HG03575 (cell line): Measurements from ENCODE around the gene MTERF1.
"Not testable (repeated sequence)": the region's sequence is repeated elsewhere in the genome, so short reads cannot be mapped to it uniquely, and the experiment has no call there.

Source experiments
- ATAC-seq: cut with Tn5 transposase; IDR thresholded peaks from one replicate; pipeline ENCODE4 v1.9.1; 2021; ENCODE audit not compliant: unreplicated experiment, insufficient number of reproducible peaks, low FRiP score; ENCODE audit errors: extremely low read depth

The MTERF1 gene, protein sequence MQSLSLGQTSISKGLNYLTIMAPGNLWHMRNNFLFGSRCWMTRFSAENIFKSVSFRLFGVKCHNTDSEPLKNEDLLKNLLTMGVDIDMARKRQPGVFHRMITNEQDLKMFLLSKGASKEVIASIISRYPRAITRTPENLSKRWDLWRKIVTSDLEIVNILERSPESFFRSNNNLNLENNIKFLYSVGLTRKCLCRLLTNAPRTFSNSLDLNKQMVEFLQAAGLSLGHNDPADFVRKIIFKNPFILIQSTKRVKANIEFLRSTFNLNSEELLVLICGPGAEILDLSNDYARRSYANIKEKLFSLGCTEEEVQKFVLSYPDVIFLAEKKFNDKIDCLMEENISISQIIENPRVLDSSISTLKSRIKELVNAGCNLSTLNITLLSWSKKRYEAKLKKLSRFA

DNA sequence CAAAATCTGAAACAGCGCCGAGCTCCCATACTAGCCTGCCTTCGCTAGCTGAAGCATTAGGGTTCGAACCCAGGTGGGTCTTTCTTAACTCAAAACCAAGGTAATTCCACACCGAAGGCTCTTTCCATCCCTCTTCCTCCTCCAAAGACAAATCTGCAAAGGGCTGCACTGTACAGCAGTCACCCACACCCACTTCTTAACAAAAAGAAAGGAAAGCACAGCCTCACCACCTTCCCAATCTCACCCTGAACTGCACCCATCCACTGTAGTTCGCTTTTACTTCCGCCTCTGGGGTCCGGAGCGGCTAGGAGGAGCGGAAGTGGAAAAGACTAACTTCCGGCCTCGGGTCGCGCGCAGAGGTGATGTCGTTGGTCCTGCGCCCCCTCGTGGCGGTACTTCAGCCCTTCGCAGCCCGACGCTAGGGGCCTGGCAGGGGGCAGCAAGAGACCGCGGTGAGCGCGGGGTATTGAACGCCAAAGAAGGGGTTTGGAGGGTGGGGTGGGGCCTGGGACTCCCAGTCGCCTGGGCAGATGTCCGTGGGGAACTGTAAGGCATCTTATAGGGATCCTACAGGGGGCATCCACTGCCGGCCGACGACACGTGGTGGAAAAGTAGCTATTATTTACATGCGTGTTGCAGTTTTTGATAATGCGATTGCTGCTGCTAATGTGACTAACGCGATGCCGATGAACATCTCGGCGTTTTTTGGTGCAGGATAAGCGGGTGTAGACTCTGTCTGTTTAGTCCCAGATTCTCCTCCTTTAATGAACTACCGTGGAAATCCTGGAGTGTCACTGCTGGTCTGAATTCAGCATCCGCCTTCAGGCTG lies at the start of gene MTERF1:
TSS of gene MTERF1 (minus strand) at position 290 of the 829 bp plus-strand sequence. CDS start 619 bp downstream, outside the sequence.
- peak; percentile 89 for ATAC-seq

DNA sequence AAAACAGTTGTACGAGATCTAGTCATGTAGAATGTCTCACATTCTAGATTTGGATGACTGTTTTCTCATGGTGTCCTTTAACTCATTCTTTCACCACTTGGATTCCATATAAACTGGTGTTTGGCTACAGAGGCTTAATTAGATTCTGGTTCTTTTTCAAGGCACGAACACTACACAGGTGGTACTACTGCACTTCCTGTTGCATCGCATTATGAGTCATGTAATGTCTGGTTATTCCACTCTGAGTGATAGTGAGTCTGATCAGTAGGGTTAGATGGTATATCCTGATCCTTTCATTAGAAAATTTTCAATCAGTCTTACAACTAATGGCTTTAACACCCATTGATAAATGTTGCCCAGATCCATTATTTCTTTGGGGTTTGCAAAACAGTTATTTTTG lies 49.0 kb upstream of the MTERF1 start:
- ATAC-seq: no peak

DNA sequence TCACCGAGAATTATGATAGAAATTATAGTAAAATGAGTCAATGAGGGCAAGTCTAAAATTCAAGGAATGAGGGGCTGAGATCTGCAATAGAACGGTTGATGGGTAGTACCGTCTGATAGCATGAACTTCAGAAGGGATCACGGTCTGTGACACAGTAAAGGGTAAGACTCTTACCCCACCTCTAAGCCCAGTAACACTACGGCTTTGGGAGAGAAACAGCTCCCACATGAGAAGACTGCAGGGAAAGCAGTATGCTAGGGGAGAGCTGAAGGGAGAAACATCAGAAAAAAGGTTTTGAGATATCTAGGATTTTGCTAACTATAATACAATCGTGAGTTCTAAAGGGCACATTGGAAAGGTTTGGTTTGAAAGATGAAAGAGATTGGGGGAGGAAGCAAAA lies 47.4 kb upstream of the MTERF1 start:
- ATAC-seq: no peak

DNA sequence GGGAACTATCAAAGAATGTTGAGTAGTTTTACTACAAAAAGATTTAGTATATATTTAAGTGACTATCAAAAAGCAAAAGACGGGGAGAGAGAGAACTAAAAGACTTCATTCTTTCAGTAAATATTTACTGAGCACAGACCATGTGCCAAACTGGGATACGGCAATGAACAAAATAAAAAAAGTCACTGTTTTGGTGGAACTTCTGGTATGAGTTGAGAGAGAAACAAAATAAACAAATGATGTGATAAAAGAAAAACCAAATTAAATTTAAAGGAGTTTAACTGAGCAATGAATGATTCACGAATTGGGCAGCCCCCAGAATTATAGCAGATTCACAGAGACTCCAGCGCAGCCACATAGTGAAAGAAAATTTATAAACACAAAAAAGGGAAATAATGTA lies 42.4 kb upstream of the MTERF1 start:
- ATAC-seq: no peak

DNA sequence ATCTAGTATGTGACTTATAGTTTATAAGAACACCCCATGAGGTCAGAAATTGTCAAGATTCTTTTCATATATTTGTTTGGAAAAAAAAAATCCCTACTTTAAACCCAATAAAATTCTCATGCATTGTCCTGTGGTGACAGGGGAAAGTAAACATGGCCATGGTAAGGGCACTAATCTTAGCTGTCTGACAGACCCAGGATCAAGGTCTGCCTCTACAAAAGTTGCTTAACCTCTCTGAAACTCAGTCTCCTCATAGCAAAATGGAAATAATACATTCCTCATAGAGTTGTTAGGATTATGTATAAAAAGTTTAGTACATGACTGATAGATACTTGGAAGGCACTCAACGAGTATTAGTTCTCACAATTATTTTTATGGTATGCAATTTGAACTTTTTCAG lies 37.9 kb upstream of the MTERF1 start:
- no peak for ATAC-seq

DNA sequence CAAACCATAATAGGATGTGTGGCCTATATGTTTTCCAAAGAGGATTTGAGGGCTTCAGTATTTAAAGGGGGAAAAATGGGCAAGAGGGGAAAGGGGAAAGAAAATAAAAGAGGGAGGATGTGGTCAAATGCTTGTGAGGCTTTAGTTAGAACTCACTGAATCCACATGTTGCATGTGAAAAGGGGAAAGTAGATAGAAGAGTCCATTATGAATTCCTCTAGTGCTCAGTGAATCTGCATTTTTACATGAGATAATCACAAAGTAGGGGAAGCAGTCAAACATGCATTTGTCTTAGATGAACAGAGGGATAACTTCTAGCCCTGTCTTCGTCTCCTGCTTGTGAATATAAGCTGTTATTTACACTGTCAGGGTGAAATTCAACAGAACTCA lies 35.5 kb upstream of the MTERF1 start:
- no peak for ATAC-seq

DNA sequence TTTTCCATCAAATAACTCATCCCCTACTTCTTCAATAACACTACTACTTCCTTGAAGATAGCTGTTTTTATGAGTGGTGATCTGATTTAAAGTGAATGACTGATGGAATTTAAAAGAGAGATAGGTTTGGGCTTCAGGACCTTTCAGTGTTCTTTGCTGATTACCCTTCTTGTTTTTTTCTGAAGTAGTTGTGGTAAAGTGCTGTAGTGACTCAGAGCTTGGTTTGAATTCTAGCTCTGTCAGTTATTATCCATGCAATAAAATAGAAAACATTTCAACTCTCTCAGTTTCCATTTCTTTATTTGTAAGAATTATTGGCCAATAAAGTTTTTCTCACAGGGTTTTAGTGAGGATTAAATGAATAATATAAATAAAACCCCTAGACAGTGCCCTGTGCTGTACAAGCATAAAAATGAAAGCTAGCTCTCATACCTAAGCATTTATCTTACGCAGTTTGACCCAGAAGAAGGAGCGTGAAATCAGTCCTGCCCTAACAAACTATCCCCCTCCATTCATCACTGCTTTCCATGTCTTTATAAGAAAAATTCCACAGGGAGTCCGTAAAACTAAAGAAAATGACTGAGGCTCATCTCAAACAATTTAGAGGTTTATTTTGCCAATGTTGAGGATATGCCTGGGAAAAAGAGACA lies 35.0 kb upstream of the MTERF1 start:
- ATAC-seq: no peak

DNA sequence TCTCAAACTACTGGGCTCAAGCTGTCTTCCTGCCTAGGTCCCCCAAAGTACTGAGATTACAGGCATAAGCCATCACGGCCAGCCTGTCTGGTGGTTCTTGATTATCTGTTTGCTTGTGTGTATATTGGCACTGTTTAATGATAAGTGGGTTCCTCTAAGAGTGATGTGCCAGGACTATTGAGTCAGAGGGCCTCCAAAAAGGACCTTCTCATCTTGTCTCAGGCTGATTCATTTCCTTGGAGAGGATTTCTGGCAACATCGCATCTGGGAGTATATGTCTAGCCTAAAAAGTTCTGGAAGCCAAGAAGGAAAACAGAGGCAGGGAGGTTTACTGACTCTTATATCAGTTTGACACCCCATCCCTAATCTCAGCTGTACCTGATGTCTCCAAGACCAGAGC lies 33.1 kb upstream of the MTERF1 start:
- no peak for ATAC-seq

DNA sequence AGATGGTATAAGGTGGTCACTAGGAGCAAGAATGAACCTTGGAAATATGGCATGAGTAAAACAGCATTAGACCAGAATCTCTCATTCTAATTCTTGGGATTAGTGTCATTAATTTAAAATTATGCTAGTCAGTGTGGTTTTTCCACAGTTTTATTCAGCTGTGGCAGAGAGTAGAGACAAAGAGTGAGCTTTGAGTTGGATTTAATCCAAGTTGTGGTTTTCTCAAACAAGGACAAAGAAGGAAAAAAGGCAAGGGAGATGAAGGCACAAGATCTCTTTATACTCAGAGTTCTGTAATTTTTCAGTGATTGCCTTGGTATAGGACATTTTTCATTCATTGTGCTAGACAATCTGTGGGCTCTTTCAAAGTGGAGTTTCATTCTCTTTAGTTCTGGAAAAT lies 32.0 kb upstream of the MTERF1 start:
- no peak for ATAC-seq

DNA sequence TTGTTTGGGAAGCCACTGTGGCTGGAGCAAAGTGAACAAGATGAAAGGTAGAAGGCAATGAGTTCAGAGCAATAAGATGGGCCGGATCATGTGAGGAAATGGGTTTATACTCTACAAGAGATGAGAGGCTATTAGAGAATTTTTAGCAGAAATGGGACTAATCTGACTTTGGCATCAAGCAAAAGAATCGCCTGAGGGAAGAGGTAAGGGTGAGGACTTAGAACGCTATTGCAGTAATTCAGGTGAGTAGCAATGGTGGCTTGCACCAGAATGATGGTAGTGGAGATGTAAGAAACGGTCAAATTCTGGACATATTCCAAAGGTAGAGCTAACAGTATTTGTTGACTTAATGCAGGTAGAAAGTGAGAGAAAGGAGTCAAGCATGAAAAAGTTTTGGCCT lies 30.6 kb upstream of the MTERF1 start:
- no peak for ATAC-seq

DNA sequence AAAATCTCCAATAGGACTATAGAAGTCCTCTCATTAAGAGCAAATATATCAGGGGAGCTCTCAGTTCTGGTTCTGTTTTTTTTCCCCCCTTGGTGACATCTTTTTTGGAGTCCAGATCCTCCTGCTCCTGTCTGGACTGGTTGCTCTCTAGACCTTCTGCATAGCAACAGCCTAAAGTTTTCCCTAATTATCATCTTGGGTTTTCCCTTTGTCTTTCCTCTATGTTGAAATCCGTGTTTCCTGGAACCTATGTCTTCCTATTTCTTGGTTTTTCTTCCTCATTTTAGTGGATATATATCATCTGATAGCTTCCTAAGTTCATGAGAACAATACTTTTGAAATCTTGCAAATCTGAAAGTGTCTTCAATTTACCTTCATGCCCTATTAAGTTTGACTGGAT lies 29.7 kb upstream of the MTERF1 start:
- no peak for ATAC-seq

DNA sequence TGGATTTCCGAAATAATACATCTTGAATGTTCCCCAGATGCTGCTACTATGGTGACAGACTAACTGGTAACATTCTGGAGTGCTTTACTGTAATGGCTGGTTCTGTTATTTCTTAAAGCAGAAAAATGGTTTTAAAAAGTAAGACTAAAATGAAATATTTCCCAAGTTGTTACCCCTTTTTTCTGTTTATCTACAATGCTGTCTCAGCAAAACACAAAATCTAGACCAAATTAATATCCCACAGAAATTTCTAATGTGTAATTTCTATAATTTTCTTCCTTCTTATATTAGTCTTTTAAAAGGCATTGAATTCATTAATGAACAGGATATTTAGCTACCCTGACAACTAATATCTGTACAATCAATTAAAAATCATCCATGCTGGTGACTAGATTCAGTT lies 19.1 kb upstream of the MTERF1 start:
- no peak for ATAC-seq

DNA sequence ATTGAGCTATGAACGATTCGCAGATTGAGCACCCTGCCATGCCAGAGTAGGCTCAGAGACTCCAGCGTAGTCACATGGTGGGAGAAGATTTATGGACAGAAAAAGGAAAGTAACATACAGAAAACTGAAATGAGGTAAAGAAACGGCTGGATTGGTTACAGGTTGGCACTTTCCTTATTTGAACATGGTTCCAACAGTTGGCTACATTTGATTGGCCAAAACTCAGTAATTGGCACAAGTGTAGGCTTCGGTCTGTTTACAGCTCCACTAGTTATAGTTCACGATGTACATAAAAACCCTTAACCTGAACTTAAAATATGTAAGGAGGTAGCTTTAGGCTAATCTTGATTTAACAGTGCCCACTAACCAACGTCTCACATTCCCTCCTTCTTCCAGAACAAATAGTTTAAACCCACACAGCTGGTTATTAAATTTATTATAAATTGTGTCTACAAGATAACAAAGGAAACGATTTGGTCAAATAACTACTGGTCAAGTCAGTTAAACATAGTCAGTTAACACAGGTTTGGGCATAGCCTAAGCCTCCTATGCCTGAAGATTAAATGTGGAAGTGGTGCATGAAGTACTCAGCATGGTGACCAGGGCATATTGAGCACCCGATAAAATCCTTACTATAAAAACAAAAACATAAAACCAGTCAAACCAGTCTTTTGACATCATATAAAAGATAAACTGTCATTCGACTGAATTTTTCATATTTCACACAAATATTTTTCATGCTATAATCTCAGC lies 17.9 kb upstream of the MTERF1 start:
- no peak for ATAC-seq

DNA sequence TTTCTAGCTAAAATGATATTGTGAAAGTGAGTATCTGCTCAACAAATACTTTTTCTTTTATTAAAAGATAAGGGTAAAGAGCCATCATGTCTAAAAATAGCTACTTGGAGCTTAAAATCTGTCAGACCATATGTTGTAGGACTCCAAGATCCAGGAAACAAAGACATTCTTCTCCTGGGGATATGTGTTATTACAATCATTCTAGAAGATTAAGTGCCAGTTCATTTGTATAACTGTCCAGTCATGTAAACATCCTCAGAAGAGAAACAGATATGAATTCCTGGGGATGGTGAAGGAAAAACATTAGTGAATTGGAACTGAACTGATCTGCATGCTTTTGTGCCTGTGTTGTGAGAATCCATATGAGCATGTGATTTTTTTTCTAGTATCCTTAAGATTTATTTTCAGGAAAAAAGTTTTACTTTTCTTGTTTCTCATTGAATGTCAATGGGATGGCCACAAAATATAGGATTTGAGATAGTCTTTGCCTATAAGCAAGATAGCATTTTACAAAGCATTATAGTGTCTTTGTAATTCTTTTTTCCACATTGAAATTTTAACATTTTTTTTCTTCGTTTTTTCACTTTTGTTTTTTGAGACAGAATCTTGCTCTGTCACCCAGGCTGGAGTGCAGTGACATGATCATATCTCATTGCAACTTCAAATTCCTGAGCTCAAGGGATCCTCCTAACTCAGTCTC lies 14.4 kb upstream of the MTERF1 start:
- no peak for ATAC-seq

DNA sequence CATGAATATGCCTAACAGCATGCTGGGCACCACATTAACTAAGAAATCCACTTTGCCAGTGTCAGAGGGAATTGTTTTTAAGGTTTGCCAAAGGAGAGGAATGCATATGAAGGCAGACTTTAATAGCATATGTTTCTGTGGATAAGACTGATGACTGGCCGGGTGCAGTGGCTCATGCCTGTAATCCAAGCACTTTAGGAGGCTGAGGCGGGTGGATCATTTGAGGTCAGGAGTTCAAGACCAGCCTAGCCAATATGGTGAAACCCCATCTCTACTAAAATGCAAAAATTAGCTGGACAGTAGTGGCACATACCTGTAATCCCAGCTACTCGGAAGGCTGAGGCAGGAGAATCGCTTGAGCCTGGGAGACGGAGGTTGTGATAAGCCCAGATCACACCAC lies 13.2 kb upstream of the MTERF1 start:
- not testable (repeated sequence) for ATAC-seq

DNA sequence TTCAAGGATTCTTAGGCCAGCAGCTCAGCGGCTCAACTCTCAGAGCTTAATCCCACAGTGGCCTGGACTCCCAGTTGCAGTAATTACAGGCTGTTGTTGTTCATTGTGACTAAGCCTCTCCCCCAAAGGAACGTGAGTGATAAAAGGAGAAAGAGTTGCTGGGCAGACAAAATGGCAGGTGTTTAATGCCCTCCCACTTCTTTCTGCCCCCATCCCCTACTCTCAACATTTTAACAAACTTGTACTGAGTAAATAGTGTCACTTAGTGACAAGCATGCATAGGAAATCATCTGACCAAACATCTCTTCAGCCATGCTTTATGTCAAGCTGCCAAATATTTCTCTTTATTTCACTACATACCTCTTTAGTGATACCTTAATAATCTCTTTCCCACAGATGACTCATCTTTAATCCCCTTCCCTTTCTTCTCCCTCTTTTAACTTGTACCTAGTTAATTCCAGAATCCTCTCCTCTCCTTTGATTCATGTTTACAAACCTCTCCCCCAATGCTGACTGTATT lies 12.4 kb upstream of the MTERF1 start:
- no peak for ATAC-seq

DNA sequence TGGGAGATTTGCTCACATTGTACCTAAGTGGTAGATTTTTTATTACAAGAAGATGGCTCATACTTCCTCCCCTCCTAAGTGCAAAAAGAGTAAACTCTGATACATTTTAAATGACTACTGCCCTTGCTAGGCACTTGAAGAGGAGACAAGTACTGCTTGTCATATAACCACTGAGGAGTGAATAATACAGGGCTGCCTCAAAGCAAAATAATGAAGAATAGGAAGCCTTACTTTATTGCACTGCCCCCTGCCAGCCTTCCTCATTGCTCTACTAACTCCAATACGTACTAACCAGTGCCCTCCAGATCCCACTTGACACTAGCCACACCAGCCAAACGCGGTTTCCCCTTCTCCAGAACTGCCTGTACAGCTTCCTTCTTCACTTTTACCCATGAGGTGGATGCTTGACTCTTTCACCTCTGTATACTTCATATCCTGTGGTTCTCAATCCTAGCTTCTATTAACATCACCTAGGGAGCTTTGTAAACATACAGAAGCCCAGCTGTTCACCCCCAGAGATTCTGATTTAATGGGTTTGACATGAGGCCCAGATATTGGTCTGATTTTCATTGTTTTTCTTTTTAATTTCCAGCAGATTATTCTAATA lies 11.7 kb upstream of the MTERF1 start:
- ATAC-seq: no peak
